BE2C (cell line): ENCODE results near the gene GPC3.
"Not testable (repeated sequence)": the region's sequence is repeated elsewhere in the genome, so short reads cannot be mapped to it uniquely, and the experiment has no call there.

ENCODE experiments used
- DNase-seq: peaks from one replicate; pipeline ENCODE4 v3.0.0-alpha.2; 2020
- H3K27me3 ChIP-seq: fragments of 250-450 bp; sonication (Bioruptor Pico); 2 replicates; pipeline ENCODE4 v1.5.1; 2020; ENCODE audit warnings: mild to moderate bottlenecking
- H3K36me3 ChIP-seq: fragments of 250-450 bp; sonication (Bioruptor Pico); 2 replicates; pipeline ENCODE4 v1.5.1; 2020; ENCODE audit warnings: mild to moderate bottlenecking
- H3K4me1 ChIP-seq: fragments of 250-450 bp; sonication (Bioruptor Pico); 2 replicates; pipeline ENCODE4 v1.5.1; 2020
- H3K4me3 ChIP-seq: 2 replicates; pipeline ENCODE4 v1.5.1; 2011; ENCODE audit warnings: low read depth, low read length
- H3K9me3 ChIP-seq: fragments of 250-450 bp; sonication (Bioruptor Pico); 2 replicates; pipeline ENCODE4 v1.5.1; 2020
- CTCF ChIP-seq: IDR thresholded peaks from 2 replicates; pipeline ENCODE4 v1.5.1; 2012; ENCODE audit warnings: mild to moderate bottlenecking, low read depth, low read length

Gene GPC3

GRCh38 chrX:134000260-134001245 lies 15.2 kb upstream of the GPC3 start:
- H3K4me3 ChIP-seq, result no peak overlapping the region
- DNase-seq, result no peak
- H3K4me1 ChIP-seq, result no peaks in the 10 kb centered on the region
- no peaks in the 10 kb centered on the region for H3K9me3 ChIP-seq
- no peak for TF ChIP-seq CTCF
- no peaks in the 10 kb centered on the region for H3K36me3 ChIP-seq
- H3K27me3 ChIP-seq, result no peaks in the 10 kb centered on the region

GRCh38 chrX:133999031-133999705 lies 13.8 kb upstream of the GPC3 start:
- H3K4me3 ChIP-seq, result no peak overlapping the region
- H3K4me1 ChIP-seq, result no peaks in the 10 kb centered on the region
- no peaks in the 10 kb centered on the region for H3K36me3 ChIP-seq
- H3K27me3 ChIP-seq, result no peaks in the 10 kb centered on the region
- TF ChIP-seq CTCF, result no peak
- no peak for DNase-seq
- H3K9me3 ChIP-seq, result no peaks in the 10 kb centered on the region

GRCh38 chrX:133995759-133996158 lies 10.4 kb upstream of the GPC3 start:
- Histone ChIP-seq H3K4me1 (no peaks in the 10 kb centered on the region), H3K27me3 (no peaks in the 10 kb centered on the region), H3K36me3 (no peaks in the 10 kb centered on the region), H3K9me3 (no peaks in the 10 kb centered on the region), H3K4me3 (no peak overlapping the region)
- no peak for DNase-seq
- no peak for TF ChIP-seq CTCF

- H3K4me3 ChIP-seq, result no peak overlapping the region
- no peak for DNase-seq
- no peaks in the 10 kb centered on the region for H3K27me3 ChIP-seq
- H3K36me3 ChIP-seq, result no peaks in the 10 kb centered on the region
- H3K9me3 ChIP-seq, result no peaks in the 10 kb centered on the region
- no peaks in the 10 kb centered on the region for H3K4me1 ChIP-seq
- TF ChIP-seq CTCF, result no peak
These were observed 9.2 kb upstream of the GPC3 start for GRCh38 chrX:133994576-133994975.

- no peak for DNase-seq
- no peaks in the 10 kb centered on the region for H3K27me3 ChIP-seq
- no peaks in the 10 kb centered on the region for H3K36me3 ChIP-seq
- no peak for TF ChIP-seq CTCF
- no peaks in the 10 kb centered on the region for H3K9me3 ChIP-seq
- no peak overlapping the region for H3K4me3 ChIP-seq
- H3K4me1 ChIP-seq, result no peaks in the 10 kb centered on the region
These were observed 7.5 kb upstream of the GPC3 start for GRCh38 chrX:133992882-133993281.

GRCh38 chrX:133991814-133992213 lies 6.4 kb upstream of the GPC3 start:
- H3K4me1 ChIP-seq, result no peaks in the 10 kb centered on the region
- H3K9me3 ChIP-seq, result no peaks in the 10 kb centered on the region
- H3K4me3 ChIP-seq, result no peak overlapping the region
- no peaks in the 10 kb centered on the region for H3K27me3 ChIP-seq
- no peaks in the 10 kb centered on the region for H3K36me3 ChIP-seq
- no peak for DNase-seq
- no peak for TF ChIP-seq CTCF

- not testable (repeated sequence) for H3K27me3 ChIP-seq
These were observed 5.7 kb upstream of the GPC3 start for GRCh38 chrX:133991057-133991456.

More at GRCh38 chrX:133991057-133991456, 5.7 kb upstream of the GPC3 start:
- H3K4me1 ChIP-seq, H3K36me3 ChIP-seq, DNase-seq, H3K9me3 ChIP-seq, H3K4me3 ChIP-seq: not testable (repeated sequence)
